Activated CD4-positive, alpha-beta T cell treated with anti-CD3 and anti-CD28 coated beads for 48 hours (primary cell): Measurements from ENCODE around the gene PHETA1.
"Not testable (repeated sequence)": the region's sequence is repeated elsewhere in the genome, so short reads cannot be mapped to it uniquely, and the experiment has no call there.

Experiments used
- DNase-seq: peaks from one replicate; pipeline ENCODE4 v3.0.0-alpha.2; 2020

Gene PHETA1

GRCh38 chr12:111347891-111348644 is 20.8 kb downstream of the PHETA1 start:
- DNase-seq = no peak

GRCh38 chr12:111344254-111344875 is 24.5 kb downstream of the PHETA1 start:
- DNase-seq = no peak

- no peak for DNase-seq
Observed at GRCh38 chr12:111343181-111343580, 25.7 kb downstream of the PHETA1 start.

- no peak for DNase-seq
Observed at GRCh38 chr12:111342376-111342775, 26.5 kb downstream of the PHETA1 start.

- DNase-seq = no peak
Observed at GRCh38 chr12:111341426-111342065, 27.3 kb downstream of the PHETA1 start.

- not testable (repeated sequence) for DNase-seq
Observed at GRCh38 chr12:111340680-111341079, 28.2 kb downstream of the PHETA1 start.

GRCh38 chr12:111340231-111340630 is 28.7 kb downstream of the PHETA1 start:
- DNase-seq = no peak

- no peak for DNase-seq
Observed at GRCh38 chr12:111339321-111339938, 29.5 kb downstream of the PHETA1 start.

GRCh38 chr12:111338096-111338495 is 30.8 kb downstream of the PHETA1 start:
- no peak for DNase-seq

- DNase-seq = no peak
Observed at GRCh38 chr12:111337371-111337770, 31.5 kb downstream of the PHETA1 start.

GRCh38 chr12:111336411-111336810 is 32.5 kb downstream of the PHETA1 start:
- DNase-seq = not testable (repeated sequence)

- no peak for DNase-seq
Observed at GRCh38 chr12:111335811-111336210, 33.1 kb downstream of the PHETA1 start.

GRCh38 chr12:111335301-111335700 is 33.6 kb downstream of the PHETA1 start:
- DNase-seq = not testable (repeated sequence)

GRCh38 chr12:111334393-111334915 is 34.4 kb downstream of the PHETA1 start:
- no peak for DNase-seq

GRCh38 chr12:111330800-111331752 is 37.8 kb downstream of the PHETA1 start:
- DNase-seq = no peak

- no peak for DNase-seq
Observed at GRCh38 chr12:111328138-111328537, 40.8 kb downstream of the PHETA1 start.

- no peak for DNase-seq
Observed at GRCh38 chr12:111327474-111327873, 41.4 kb downstream of the PHETA1 start.

GRCh38 chr12:111322336-111323250 is 46.3 kb downstream of the PHETA1 start:
- DNase-seq = no peak

GRCh38 chr12:111321317-111321716 is 47.6 kb downstream of the PHETA1 start:
- no peak for DNase-seq

- DNase-seq = no peak
Observed at GRCh38 chr12:111320258-111321050, 48.4 kb downstream of the PHETA1 start.
